ENCODE data around the gene KIF4B.

- no peak for TF ChIP-seq EZH2 (IDR thresholded peaks at IDR 0.05)
- TF ChIP-seq CTCF (IDR thresholded peaks at IDR 0.05 in 2 of 3, conservative IDR thresholded peaks at IDR 0.05 in 1 of 3; ENCODE audit: borderline replicate concordance in 1 of 3, insufficient read depth in 1 of 3, low read depth in 2 of 3, low read length in 2 of 3): no peak
- no peak for TF ChIP-seq RAD21 (IDR thresholded peaks at IDR 0.05; ENCODE audit: low read depth)
- no peak for TF ChIP-seq CBX3 (IDR thresholded peaks at IDR 0.05; ENCODE audit: low read depth)
- no peak for TF ChIP-seq ZFX (IDR thresholded peaks at IDR 0.05)
Observed at GRCh38 chr5:155044591-155044990, 31.0 kb downstream of the KIF4B start.
